ENCODE results near the gene SYTL2. TPM values are rescaled to one million over a fixed set of nuclear protein-coding genes. Genes with fewer than 3 reads are reported as not detected.

Gene SYTL2
- polyA plus RNA-seq, 1 donor from 2014 or later = 2.3 TPM

- Histone ChIP-seq H3K27ac (ENCODE audit: low read length) (no peak overlapping the region), H3K9me2 (ENCODE audit: insufficient read depth, low read length) (no peaks in the 10 kb centered on the region)
Measured at GRCh38 chr11:85772695-85773094, 38.2 kb downstream of the SYTL2 start.

GRCh38 chr11:85771568-85771967, 39.4 kb downstream of the SYTL2 start:
- Histone ChIP-seq H4K20me1 (ENCODE audit: insufficient read depth) (no peaks in the 10 kb centered on the region), H2AFZ (ENCODE audit: low read depth, low read length) (no peak overlapping the region), H3F3A (ENCODE audit: insufficient read depth, low read length, poor library complexity, severe bottlenecking) (no peaks in the 10 kb centered on the region), H3K27ac (ENCODE audit: low read length) (no peak overlapping the region), H3K79me2 (replicated peaks; ENCODE audit: insufficient read depth, low read length) (no peaks in the 10 kb centered on the region), H3K9me3 (ENCODE audit: low read length) (no peaks in the 10 kb centered on the region), H3K36me3 (ENCODE audit: insufficient read depth, low read length) (no peaks in the 10 kb centered on the region), H3K4me3 (ENCODE audit: low read length) (no peak overlapping the region), H3K9me2 (ENCODE audit: insufficient read depth, low read length) (no peaks in the 10 kb centered on the region), H3K9ac (ENCODE audit: low read length) (no peak overlapping the region), H3K4me2 (ENCODE audit: low read length) (no peak overlapping the region), H3K27me3 (ENCODE audit: insufficient read depth, low read depth, low read length) (no peaks in the 10 kb centered on the region)
- TF ChIP-seq EP300 (conservative IDR thresholded peaks at IDR 0.05; ENCODE audit: poor library complexity, severe bottlenecking) (no peak), CTCF (IDR thresholded peaks at IDR 0.05; ENCODE audit: poor library complexity, severe bottlenecking) (no peak), EZH2 (IDR thresholded peaks at IDR 0.05; ENCODE audit: borderline replicate concordance, insufficient read depth, low read length, poor library complexity, severe bottlenecking) (no peak), RAD21 (conservative IDR thresholded peaks at IDR 0.05) (no peak), POLR2AphosphoS5 (IDR thresholded peaks at IDR 0.05) (no peak), TAF1 (IDR thresholded peaks at IDR 0.05; ENCODE audit: low read depth) (no peak), SMC3 (conservative IDR thresholded peaks at IDR 0.05; ENCODE audit: poor library complexity) (no peak)

More at GRCh38 chr11:85772695-85773094, 38.2 kb downstream of the SYTL2 start:
- Histone ChIP-seq H3K4me2 (ENCODE audit: low read length) (no peak overlapping the region), H4K20me1 (ENCODE audit: insufficient read depth) (no peaks in the 10 kb centered on the region), H3K9ac (ENCODE audit: low read length) (no peak overlapping the region), H3K36me3 (ENCODE audit: insufficient read depth, low read length) (no peaks in the 10 kb centered on the region), H3K9me3 (ENCODE audit: low read length) (no peaks in the 10 kb centered on the region), H3F3A (ENCODE audit: insufficient read depth, low read length, poor library complexity, severe bottlenecking) (no peaks in the 10 kb centered on the region), H3K4me3 (ENCODE audit: low read length) (no peak overlapping the region), H3K27me3 (ENCODE audit: insufficient read depth, low read depth, low read length) (no peaks in the 10 kb centered on the region), H2AFZ (ENCODE audit: low read depth, low read length) (no peak overlapping the region), H3K79me2 (replicated peaks; ENCODE audit: insufficient read depth, low read length) (no peaks in the 10 kb centered on the region)
- TF ChIP-seq RAD21 (conservative IDR thresholded peaks at IDR 0.05) = no peak
- no peak for TF ChIP-seq EP300 (conservative IDR thresholded peaks at IDR 0.05; ENCODE audit: poor library complexity, severe bottlenecking)
- no peak for TF ChIP-seq SMC3 (conservative IDR thresholded peaks at IDR 0.05; ENCODE audit: poor library complexity)
- no peak for TF ChIP-seq MXI1 (conservative IDR thresholded peaks at IDR 0.05; ENCODE audit: poor library complexity, severe bottlenecking)
- TF ChIP-seq POLR2AphosphoS5 (IDR thresholded peaks at IDR 0.05) = no peak
- TF ChIP-seq REST (IDR thresholded peaks at IDR 0.05; ENCODE audit: borderline replicate concordance) = no peak
- TF ChIP-seq TAF1 (IDR thresholded peaks at IDR 0.05; ENCODE audit: low read depth) = no peak
- TF ChIP-seq EZH2 (IDR thresholded peaks at IDR 0.05; ENCODE audit: borderline replicate concordance, insufficient read depth, low read length, poor library complexity, severe bottlenecking) = no peak
- no peak for TF ChIP-seq CTCF (IDR thresholded peaks at IDR 0.05; ENCODE audit: poor library complexity, severe bottlenecking)

Measured in neural cell (in vitro differentiated cells).